ENCODE results near the gene ABCD3.

DNA sequence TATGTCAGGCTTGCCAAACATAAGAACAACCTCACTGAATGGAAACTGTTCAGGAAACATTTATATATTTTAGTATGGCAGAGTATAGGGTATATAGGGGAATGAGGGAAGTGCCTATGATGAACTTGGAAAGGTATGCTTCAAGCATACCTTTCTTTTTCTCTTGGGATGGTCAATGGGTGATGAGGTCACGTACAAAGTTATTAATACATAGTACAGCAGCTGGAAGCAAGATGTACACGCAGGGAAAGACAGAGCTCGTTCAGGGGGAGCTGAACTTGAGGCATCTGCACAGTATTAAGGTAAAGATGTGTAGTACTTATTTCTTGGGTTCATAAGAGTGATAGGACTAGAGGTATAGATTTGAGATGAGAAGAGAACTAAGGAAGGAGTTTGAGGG is 61.5 kb downstream of the ABCD3 start:
- TF ChIP-seq, protein P1, sequence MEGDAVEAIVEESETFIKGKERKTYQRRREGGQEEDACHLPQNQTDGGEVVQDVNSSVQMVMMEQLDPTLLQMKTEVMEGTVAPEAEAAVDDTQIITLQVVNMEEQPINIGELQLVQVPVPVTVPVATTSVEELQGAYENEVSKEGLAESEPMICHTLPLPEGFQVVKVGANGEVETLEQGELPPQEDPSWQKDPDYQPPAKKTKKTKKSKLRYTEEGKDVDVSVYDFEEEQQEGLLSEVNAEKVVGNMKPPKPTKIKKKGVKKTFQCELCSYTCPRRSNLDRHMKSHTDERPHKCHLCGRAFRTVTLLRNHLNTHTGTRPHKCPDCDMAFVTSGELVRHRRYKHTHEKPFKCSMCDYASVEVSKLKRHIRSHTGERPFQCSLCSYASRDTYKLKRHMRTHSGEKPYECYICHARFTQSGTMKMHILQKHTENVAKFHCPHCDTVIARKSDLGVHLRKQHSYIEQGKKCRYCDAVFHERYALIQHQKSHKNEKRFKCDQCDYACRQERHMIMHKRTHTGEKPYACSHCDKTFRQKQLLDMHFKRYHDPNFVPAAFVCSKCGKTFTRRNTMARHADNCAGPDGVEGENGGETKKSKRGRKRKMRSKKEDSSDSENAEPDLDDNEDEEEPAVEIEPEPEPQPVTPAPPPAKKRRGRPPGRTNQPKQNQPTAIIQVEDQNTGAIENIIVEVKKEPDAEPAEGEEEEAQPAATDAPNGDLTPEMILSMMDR (IDR thresholded peaks at IDR 0.05), result no peak
- TF ChIP-seq POLR2AphosphoS5 (IDR thresholded peaks at IDR 0.05), result no peak
